K562 (cell line): ENCODE results near the gene PCSK6. TPM values are rescaled to one million over a fixed set of nuclear protein-coding genes. Genes with fewer than 3 reads are reported as not detected.

Source experiments
- BACH1 ChIP-seq: fragments of 200-800 bp; sonication (Bioruptor generic); IDR thresholded peaks from 2 replicates; pipeline ENCODE4 v1.6.1; 2016; ENCODE audit warnings: missing genetic modification characterization, missing compliant biosample characterization
- CXXC5 ChIP-seq: fragments of 250-450 bp; sonication (Bioruptor Pico); IDR thresholded peaks from 2 replicates; pipeline ENCODE4 v1.8.0; 2022; ENCODE audit warnings: inconsistent platforms, mild to moderate bottlenecking, moderate library complexity
- EP300 ChIP-seq: IDR thresholded peaks from 2 replicates; pipeline ENCODE4 v1.6.1; 2012; ENCODE audit warnings: low read length, improper control_type of control experiment
- GABPB1 ChIP-seq: sonication (generic); formaldehyde crosslinking; IDR thresholded peaks from 2 replicates; pipeline ENCODE4 v1.8.0; 2022; ENCODE audit warnings: mild to moderate bottlenecking, missing genetic modification reagents
- HMGN3 ChIP-seq: IDR thresholded peaks from 2 replicates; pipeline ENCODE4 v1.6.1; 2011; ENCODE audit warnings: borderline replicate concordance, low read depth, mild to moderate bottlenecking, mixed read lengths, low read length; ENCODE audit not compliant: insufficient read length; ENCODE audit errors: extremely low read depth
- JUN ChIP-seq, 2 experiments: sonication (generic) in 1 of 2; formaldehyde crosslinking in 1 of 2; IDR thresholded peaks; 2 replicates each; pipeline versions ENCODE4 v1.6.1 to v1.8.0; 2012 to 2022; ENCODE audit warnings: borderline replicate concordance in 2 of 2, mild to moderate bottlenecking in 2 of 2, improper control_type of control experiment in 1 of 2, low read depth in 1 of 2, low read length in 1 of 2, missing genetic modification reagents in 1 of 2
- MITF ChIP-seq: IDR thresholded peaks from 2 replicates; pipeline ENCODE4 v1.6.1; 2014; ENCODE audit warnings: antibody characterized with exemption
- NFYB ChIP-seq: IDR thresholded peaks from 2 replicates; pipeline ENCODE4 v1.6.1; 2011; ENCODE audit warnings: mild to moderate bottlenecking, moderate library complexity; ENCODE audit not compliant: insufficient read length; ENCODE audit errors: extremely low read depth
- NR0B1 ChIP-seq: fragments of 450-650 bp; IDR thresholded peaks from one replicate; pipeline ENCODE4 v1.6.1; 2018; ENCODE audit warnings: mild to moderate bottlenecking, moderate library complexity; ENCODE audit not compliant: partially characterized antibody
- NR4A1 ChIP-seq, 2 experiments: fragments of 250-450 bp in 1 of 2; fragments of 450-650 bp in 1 of 2; sonication (Bioruptor Pico) in 1 of 2; IDR thresholded peaks; 2 replicates each; pipeline versions ENCODE4 v1.4.0 to v1.6.1; 2016 to 2020; ENCODE audit warnings: mild to moderate bottlenecking in 2 of 2, missing compliant biosample characterization in 1 of 2, missing genetic modification characterization in 1 of 2, moderate library complexity in 1 of 2
- OTX1 ChIP-seq: fragments of 450-650 bp; formaldehyde crosslinking; IDR thresholded peaks from 2 replicates; pipeline ENCODE4 v1.4.0; 2022; ENCODE audit warnings: mild to moderate bottlenecking
- PKNOX1 ChIP-seq: fragments of 450-650 bp; IDR thresholded peaks from 2 replicates; pipeline ENCODE4 v1.6.1; 2016
- POLR2H ChIP-seq: IDR thresholded peaks from 2 replicates; pipeline ENCODE4 v1.6.1; 2016; ENCODE audit warnings: missing genetic modification characterization, low read depth, mild to moderate bottlenecking, control low read depth, missing compliant biosample characterization, moderate library complexity
- SMAD2 ChIP-seq: fragments of 150-350 bp; IDR thresholded peaks from 2 replicates; pipeline ENCODE4 v1.6.1; 2014; ENCODE audit warnings: low read depth, mild to moderate bottlenecking, low read length
- SMARCA4 ChIP-seq: fragments of 450-650 bp; IDR thresholded peaks from 2 replicates; pipeline ENCODE4 v1.6.1; 2016
- SOX6 ChIP-seq: fragments of 450-650 bp; IDR thresholded peaks from 2 replicates; pipeline ENCODE4 v1.6.1; 2014; ENCODE audit warnings: mild to moderate bottlenecking
- SP1 ChIP-seq: sonication (generic); formaldehyde crosslinking; IDR thresholded peaks from 2 replicates; pipeline ENCODE4 v1.8.1; 2022; ENCODE audit warnings: mild to moderate bottlenecking, missing genetic modification reagents
- TAF1 ChIP-seq: IDR thresholded peaks from 2 replicates; pipeline ENCODE4 v1.6.1; 2011; ENCODE audit warnings: mild to moderate bottlenecking, low read length, moderate library complexity; ENCODE audit not compliant: insufficient read depth, control insufficient read depth, severe bottlenecking; ENCODE audit errors: extremely low read depth
- TBL1XR1 ChIP-seq, 2 experiments: IDR thresholded peaks; 2 replicates each; pipeline ENCODE4 v1.6.1; 2012; ENCODE audit warnings: improper control_type of control experiment in 2 of 2, low read length in 2 of 2, mild to moderate bottlenecking in 1 of 2
- TFAM ChIP-seq: fragments of 250-450 bp; sonication (Bioruptor Pico); conservative IDR thresholded peaks from 2 replicates; pipeline ENCODE4 v1.5.0; 2021; ENCODE audit warnings: mild to moderate bottlenecking, moderate library complexity
- ZNF133 ChIP-seq: fragments of 250-450 bp; sonication (Bioruptor Pico); IDR thresholded peaks from 2 replicates; pipeline ENCODE4 v1.4.0; 2020; ENCODE audit warnings: mild to moderate bottlenecking
- ZNF436 ChIP-seq: fragments of 250-450, 450-650 bp; sonication (Bioruptor Pico); formaldehyde crosslinking; IDR thresholded peaks from 2 replicates; pipeline ENCODE4 v1.7.0; 2020; ENCODE audit warnings: mild to moderate bottlenecking
- ZNF507 ChIP-seq: conservative IDR thresholded peaks from 2 replicates; pipeline ENCODE4 v1.6.1; 2017; ENCODE audit warnings: missing genetic modification characterization, missing compliant biosample characterization
- ZSCAN32 ChIP-seq: fragments of 450-650 bp; formaldehyde crosslinking; IDR thresholded peaks from 2 replicates; pipeline ENCODE4 v1.4.0; 2020; ENCODE audit warnings: mild to moderate bottlenecking, moderate library complexity
- polyA plus RNA-seq, 8 experiments: library from polyadenylated mRNA; depleted of rRNA in 4 of 8; stranded (reverse) in 5 of 8; unstranded in 3 of 8; fragments of >200 nt; fragmentation: Nextera tagmentation in 2 of 8; fragmentation: Illumina TruSeq in 1 of 8; extraction: Ambion mirVana in 2 of 8; extraction: Trizol in 1 of 8; gene quantifications; 2 replicates each; pipeline versions ENCODE4 v1.2.1 to v1.2.3, GENCODE V29; 2011 to 2014; ENCODE audit warnings: inconsistent platforms in 1 of 8, missing spikeins in 1 of 8
- total RNA-seq, 7 experiments: library from RNA; depleted of rRNA in 6 of 7; stranded (reverse); fragments of >200 nt in 6 of 7; fragmentation: Illumina TruSeq in 2 of 7; extraction: Trizol in 2 of 7; gene quantifications; 2 replicates each; pipeline versions ENCODE4 v1.2.1 to v1.2.3, GENCODE V29; 2011 to 2021; ENCODE audit warnings: low replicate concordance in 1 of 7

PCSK6 gene
- total and polyA plus RNA-seq, 9 of the 15 experiments (the other 6 are each of a cell fraction or from before 2014, with no cell fraction given), result 2.2 to 32.6 (median 14.5) TPM

- no peak for TF ChIP-seq ZNF436 (CRISPR knock-in tag)
- TF ChIP-seq HMGN3, result no peak
- no peak for TF ChIP-seq NR4A1 (CRISPR knock-in tag; IDR thresholded peaks at IDR 0.05)
- TF ChIP-seq NR4A1 (tag; IDR thresholded peaks at IDR 0.05), result no peak
- peak; percentile 86 for TF ChIP-seq SMARCA4
- no peak for TF ChIP-seq ZNF507 (tag)
- peak; percentile 73; the same call in 1 of the 2 replicates for TF ChIP-seq BACH1 (tag)
- TF ChIP-seq ZNF133 (CRISPR knock-in tag), result no peak
- TF ChIP-seq TFAM (CRISPR knock-in tag), result no peak
- TF ChIP-seq SMAD2, result no peak
- TF ChIP-seq NR0B1, result no peak
- TF ChIP-seq EP300, result peak; percentile 93
- no peak for TF ChIP-seq OTX1 (CRISPR knock-in tag)
- no peak for TF ChIP-seq NFYB
- TF ChIP-seq TBL1XR1 (IDR thresholded peaks at IDR 0.05; ENCODE audit: low read length in 2 of 2), result peak in 1 of 2 experiments; percentile 88; a peak in 2 of 4 replicates
- peak; percentile 29 for TF ChIP-seq CXXC5 (CRISPR knock-in tag)
- TF ChIP-seq GABPB1, result 0 out of 2 replicates have a peak, but pooled peaks have one; percentile 28
- TF ChIP-seq TAF1, result no peak
- TF ChIP-seq POLR2H (tag), result no peak
- TF ChIP-seq JUN (IDR thresholded peaks at IDR 0.05; ENCODE audit: borderline replicate concordance, low read depth, low read length), result peak; percentile 95
- peak; percentile 97; the same call in 1 of the 2 replicates for TF ChIP-seq JUN (CRISPR knock-in tag; IDR thresholded peaks at IDR 0.05; ENCODE audit: borderline replicate concordance)
- TF ChIP-seq MITF, result no peak
- peak; percentile 85 for TF ChIP-seq PKNOX1
- TF ChIP-seq SP1 (CRISPR knock-in tag), result peak; percentile 65; the same call in 1 of the 2 replicates
- TF ChIP-seq SOX6, result peak; percentile 82
- TF ChIP-seq ZSCAN32 (CRISPR knock-in tag), result no peak
Measured at GRCh38 chr15:101445562-101446517, 43.7 kb downstream of the PCSK6 start (continued).
